SU-DHL-6 (cell line): Measurements from ENCODE around the gene GJA4.
"Not testable (repeated sequence)": the region's sequence is repeated elsewhere in the genome, so short reads cannot be mapped to it uniquely, and the experiment has no call there.

Experiments used
- H2AFZ ChIP-seq: fragments of 200-600 bp; sonication (generic); 2 replicates; pipeline ENCODE4 v1.6.1; 2014; ENCODE audit warnings: low read depth, mild to moderate bottlenecking, moderate library complexity, mixed read lengths, antibody characterized with exemption, low read length; ENCODE audit not compliant: severe bottlenecking
- H3F3A ChIP-seq: fragments of 200-600 bp; shearing (Covaris generic); 2 replicates; pipeline ENCODE4 v1.6.0; 2016; ENCODE audit warnings: antibody characterized with exemption, mild to moderate bottlenecking; ENCODE audit not compliant: insufficient read depth
- H3K27ac ChIP-seq: fragments of 200-600 bp; sonication (generic); 2 replicates; pipeline ENCODE4 v1.5.1; 2016; ENCODE audit warnings: low read depth, mild to moderate bottlenecking, low read length, moderate library complexity, mixed read lengths
- H3K27me3 ChIP-seq: fragments of 200-600 bp; sonication (generic), shearing (Covaris generic); 2 replicates; pipeline ENCODE4 v1.6.0; 2014; ENCODE audit warnings: mild to moderate bottlenecking, low read length
- H3K36me3 ChIP-seq: fragments of 200-600 bp; sonication (generic); 2 replicates; pipeline ENCODE4 v1.6.1; 2014; ENCODE audit warnings: mild to moderate bottlenecking, low read length, mixed read lengths
- H3K4me2 ChIP-seq: fragments of 300-600, 200-600 bp; shearing (Covaris generic), sonication (generic); 2 replicates; pipeline ENCODE4 v1.6.0; 2014; ENCODE audit warnings: low read length, low read depth, mild to moderate bottlenecking; ENCODE audit not compliant: poor library complexity, severe bottlenecking
- H3K4me3 ChIP-seq: fragments of 200-600 bp; sonication (generic); 2 replicates; pipeline ENCODE4 v1.5.1; 2014; ENCODE audit warnings: antibody characterized with exemption, low read length, mild to moderate bottlenecking, mixed read lengths; ENCODE audit not compliant: insufficient read depth, poor library complexity, severe bottlenecking
- H3K79me2 ChIP-seq: fragments of 200-600 bp; sonication (generic); 2 replicates; pipeline ENCODE4 v1.6.1; 2014; ENCODE audit warnings: mild to moderate bottlenecking, low read length, moderate library complexity; ENCODE audit not compliant: insufficient read depth
- H3K9ac ChIP-seq: fragments of 200-600 bp; sonication (generic); 2 replicates; pipeline ENCODE4 v1.7.0; 2014; ENCODE audit warnings: mild to moderate bottlenecking, low read length
- H3K9me2 ChIP-seq: fragments of 200-600 bp; sonication (generic); replicated peaks from 2 replicates; pipeline ENCODE4 v1.6.1; 2014; ENCODE audit warnings: low read length; ENCODE audit not compliant: insufficient read depth
- H3K9me3 ChIP-seq: fragments of 200-600 bp; sonication (generic); 2 replicates; pipeline ENCODE4 v1.6.1; 2014; ENCODE audit warnings: low read length, mixed read lengths; ENCODE audit not compliant: insufficient read depth
- H4K20me1 ChIP-seq: fragments of 200-600 bp; sonication (generic); 2 replicates; pipeline ENCODE4 v1.6.1; 2014; ENCODE audit warnings: low read depth, mild to moderate bottlenecking, antibody characterized with exemption, low read length, moderate library complexity, mixed read lengths
- CTCF ChIP-seq: fragments of 200-600 bp; sonication (generic); IDR thresholded peaks from one replicate; pipeline ENCODE4 v1.5.1; 2017; ENCODE audit warnings: antibody characterized with exemption, mild to moderate bottlenecking, low read length, moderate library complexity; ENCODE audit not compliant: insufficient read depth, poor library complexity, severe bottlenecking
- EZH2phosphoT487 ChIP-seq: fragments of 200-600 bp; sonication (generic), shearing (Covaris generic); conservative IDR thresholded peaks from 2 replicates; pipeline ENCODE4 v1.6.1; 2018; ENCODE audit warnings: mild to moderate bottlenecking, antibody characterized with exemption, low read length, moderate library complexity, mixed read lengths

Gene GJA4

DNA sequence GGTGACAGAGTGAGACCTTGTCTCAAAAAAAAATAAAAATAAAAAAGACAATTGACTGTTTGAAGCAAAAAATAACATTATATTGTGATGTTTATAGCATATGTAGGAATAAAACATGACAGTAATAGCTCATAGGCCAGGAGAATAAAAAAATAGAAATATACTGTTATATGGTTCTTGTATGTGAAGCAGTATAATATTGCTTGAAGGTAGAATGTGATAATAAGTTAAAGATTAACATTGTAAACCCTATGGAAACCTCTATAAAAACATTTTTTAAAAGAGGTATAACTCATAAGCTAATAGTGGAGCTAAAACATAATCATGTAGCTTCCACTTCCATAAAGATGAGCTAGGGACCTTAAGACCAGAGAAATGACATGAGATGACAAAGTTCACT is 23.5 kb downstream of the GJA4 start:
- Histone ChIP-seq H3K27ac (no peak overlapping the region), H4K20me1 (no peaks in the 10 kb centered on the region; the same call in 1 of the 2 replicates), H3K79me2 (no peaks in the 10 kb centered on the region), H3K4me2 (no peak overlapping the region), H3K9ac (no peak overlapping the region), H3F3A (no peaks in the 10 kb centered on the region), H3K9me3 (no peaks in the 10 kb centered on the region), H3K9me2 (no peaks in the 10 kb centered on the region), H2AFZ (no peak overlapping the region), H3K27me3 (no peaks in the 10 kb centered on the region), H3K36me3 (no peaks in the 10 kb centered on the region), H3K4me3 (no peak overlapping the region)
- TF ChIP-seq CTCF (no peak), EZH2phosphoT487 (no peak)

DNA sequence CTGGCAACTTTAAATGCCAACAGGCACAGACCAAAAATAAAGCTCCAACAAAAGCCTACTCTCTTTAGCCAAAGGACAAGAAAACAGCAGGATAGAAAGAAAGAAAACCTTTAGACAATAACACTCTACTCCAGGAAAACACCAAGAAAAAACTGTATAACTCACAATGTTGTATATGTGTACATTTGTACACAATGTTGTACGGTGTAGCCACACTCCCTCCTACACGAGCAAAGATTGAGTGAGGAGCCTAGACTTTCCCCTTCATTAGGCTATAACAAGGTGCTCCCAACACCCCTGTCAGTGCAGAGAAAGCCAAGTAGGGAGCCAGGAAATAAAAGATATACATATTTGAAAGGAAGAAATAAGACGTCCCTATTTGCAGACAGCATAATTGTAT is 24.0 kb downstream of the GJA4 start:
- Histone ChIP-seq H2AFZ (no peak overlapping the region), H3K36me3 (no peaks in the 10 kb centered on the region), H3F3A (no peaks in the 10 kb centered on the region), H4K20me1 (no peaks in the 10 kb centered on the region; the same call in 1 of the 2 replicates), H3K27ac (no peak overlapping the region), H3K9me2 (no peaks in the 10 kb centered on the region), H3K4me2 (no peak overlapping the region), H3K9me3 (no peaks in the 10 kb centered on the region), H3K79me2 (no peaks in the 10 kb centered on the region), H3K4me3 (no peak overlapping the region), H3K27me3 (no peaks in the 10 kb centered on the region), H3K9ac (no peak overlapping the region)
- TF ChIP-seq EZH2phosphoT487 = no peak
- no peak for TF ChIP-seq CTCF

DNA sequence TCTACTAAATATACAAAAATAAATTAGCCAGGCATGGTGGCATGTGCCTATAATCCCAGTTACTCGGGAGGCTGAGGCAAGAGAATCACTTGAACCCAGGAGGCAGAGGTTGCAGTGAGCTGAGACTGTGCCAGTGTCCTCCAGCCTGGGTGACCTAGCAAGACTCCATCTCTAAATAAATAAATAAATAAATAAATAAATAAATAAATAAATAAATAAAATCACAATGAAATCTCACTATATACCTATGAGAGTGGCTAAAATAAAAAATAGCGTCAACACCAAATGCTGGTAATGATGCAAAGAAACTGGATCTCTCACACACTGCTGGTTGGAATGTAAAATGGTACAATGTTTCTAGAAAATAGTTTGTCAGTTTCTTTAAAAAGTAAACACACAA is 26.1 kb downstream of the GJA4 start:
- not testable (repeated sequence) for H3K4me3 ChIP-seq, H3F3A ChIP-seq, H3K27me3 ChIP-seq, H3K9me3 ChIP-seq, H3K36me3 ChIP-seq, H4K20me1 ChIP-seq, H3K9me2 ChIP-seq, H3K27ac ChIP-seq, H3K79me2 ChIP-seq, H3K4me2 ChIP-seq, H2AFZ ChIP-seq, H3K9ac ChIP-seq

DNA sequence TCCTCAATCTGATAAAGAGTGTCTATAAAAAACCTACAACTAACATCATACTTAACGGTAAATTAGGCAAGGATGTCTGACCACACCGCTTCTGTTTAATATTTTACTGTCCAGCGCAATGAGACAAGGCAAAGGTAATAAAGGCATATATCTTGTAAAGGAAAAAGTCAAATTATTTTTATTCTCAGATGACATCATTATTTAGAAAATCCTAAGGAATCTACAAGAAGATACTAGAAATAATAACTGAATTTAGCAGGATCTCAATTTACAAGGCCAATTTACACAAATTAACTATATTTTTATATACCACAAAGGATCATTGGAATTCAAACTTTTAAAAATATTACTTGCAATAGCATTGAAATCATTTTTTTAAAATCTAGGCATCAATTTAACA is 29.4 kb downstream of the GJA4 start:
- Histone ChIP-seq H3K27ac (no peak overlapping the region), H3K9me3 (no peaks in the 10 kb centered on the region), H4K20me1 (no peaks in the 10 kb centered on the region; the same call in 1 of the 2 replicates), H3K4me3 (no peak overlapping the region), H3K4me2 (no peak overlapping the region), H2AFZ (no peak overlapping the region), H3K9ac (no peak overlapping the region), H3K27me3 (no peaks in the 10 kb centered on the region), H3K79me2 (no peaks in the 10 kb centered on the region), H3K9me2 (no peaks in the 10 kb centered on the region), H3F3A (no peaks in the 10 kb centered on the region), H3K36me3 (no peaks in the 10 kb centered on the region)
- no peak for TF ChIP-seq CTCF
- no peak for TF ChIP-seq EZH2phosphoT487
